GM19372 (cell line): Measurements from ENCODE around the gene ZNF598.

Experiments used
- ATAC-seq: cut with Tn5 transposase; IDR thresholded peaks from one replicate; pipeline ENCODE4 v1.9.1; 2021; ENCODE audit warnings: mild to moderate bottlenecking, low read depth, moderate library complexity; ENCODE audit not compliant: unreplicated experiment

The ZNF598 gene

DNA sequence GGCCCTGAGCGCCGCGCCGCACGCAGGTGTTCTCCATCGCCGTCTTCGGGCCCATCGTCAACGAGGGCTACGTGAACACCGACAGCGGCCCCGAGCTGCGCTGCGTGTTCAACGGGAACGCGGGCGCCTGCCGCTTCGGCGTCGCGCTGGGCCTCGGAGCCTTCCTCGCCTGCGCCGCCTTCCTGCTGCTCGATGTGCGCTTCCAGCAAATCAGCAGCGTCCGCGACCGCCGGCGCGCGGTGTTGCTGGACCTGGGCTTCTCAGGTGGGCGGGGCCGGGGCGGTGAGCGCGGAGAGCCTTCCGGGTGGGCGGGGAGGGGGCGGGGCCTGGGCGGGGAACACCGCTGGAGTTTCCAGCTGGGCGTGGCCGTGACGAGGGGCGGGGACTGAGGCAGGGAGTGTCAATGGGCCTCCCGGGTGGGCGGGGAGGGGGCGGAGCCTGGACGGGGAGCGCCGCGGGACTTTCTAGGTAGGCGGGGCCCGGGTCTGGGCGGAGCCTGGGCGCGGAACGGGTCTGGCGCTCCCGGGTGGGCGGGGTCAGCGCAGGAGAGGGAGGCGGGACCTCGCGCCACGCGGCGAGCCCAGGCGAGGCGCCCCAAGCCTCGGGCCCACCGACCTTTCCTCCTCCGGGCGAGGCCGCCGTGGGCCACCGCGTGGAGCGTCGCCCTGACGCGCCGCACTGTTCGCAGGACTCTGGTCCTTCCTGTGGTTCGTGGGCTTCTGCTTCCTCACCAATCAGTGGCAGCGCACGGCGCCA is 17.5 kb downstream of the ZNF598 start:
- peak; percentile 51 for ATAC-seq

- ATAC-seq: no peak
Measured at GRCh38 chr16:1991588-1991947, 18.1 kb downstream of the ZNF598 start.

DNA sequence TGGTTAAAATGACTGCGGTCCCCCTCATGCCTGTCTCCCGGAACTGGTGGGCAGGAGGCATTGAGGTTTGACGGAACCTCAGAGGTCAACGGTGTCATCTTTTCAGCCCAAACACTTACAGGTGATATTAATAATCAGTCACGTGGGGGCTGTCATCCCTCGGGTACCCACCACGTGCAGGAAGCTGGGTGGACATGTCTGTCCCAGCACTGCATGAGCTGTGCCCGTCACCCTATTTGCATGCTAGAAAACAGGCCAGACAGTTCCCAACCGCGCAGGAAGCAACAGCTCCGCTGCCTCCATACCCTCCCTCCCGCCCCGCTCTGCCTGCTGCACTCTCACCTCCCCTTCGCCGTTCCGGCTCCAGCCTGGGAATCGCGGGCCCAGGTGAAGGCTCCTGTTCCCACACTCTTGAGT is 18.5 kb downstream of the ZNF598 start:
- peak; percentile 32 for ATAC-seq

DNA sequence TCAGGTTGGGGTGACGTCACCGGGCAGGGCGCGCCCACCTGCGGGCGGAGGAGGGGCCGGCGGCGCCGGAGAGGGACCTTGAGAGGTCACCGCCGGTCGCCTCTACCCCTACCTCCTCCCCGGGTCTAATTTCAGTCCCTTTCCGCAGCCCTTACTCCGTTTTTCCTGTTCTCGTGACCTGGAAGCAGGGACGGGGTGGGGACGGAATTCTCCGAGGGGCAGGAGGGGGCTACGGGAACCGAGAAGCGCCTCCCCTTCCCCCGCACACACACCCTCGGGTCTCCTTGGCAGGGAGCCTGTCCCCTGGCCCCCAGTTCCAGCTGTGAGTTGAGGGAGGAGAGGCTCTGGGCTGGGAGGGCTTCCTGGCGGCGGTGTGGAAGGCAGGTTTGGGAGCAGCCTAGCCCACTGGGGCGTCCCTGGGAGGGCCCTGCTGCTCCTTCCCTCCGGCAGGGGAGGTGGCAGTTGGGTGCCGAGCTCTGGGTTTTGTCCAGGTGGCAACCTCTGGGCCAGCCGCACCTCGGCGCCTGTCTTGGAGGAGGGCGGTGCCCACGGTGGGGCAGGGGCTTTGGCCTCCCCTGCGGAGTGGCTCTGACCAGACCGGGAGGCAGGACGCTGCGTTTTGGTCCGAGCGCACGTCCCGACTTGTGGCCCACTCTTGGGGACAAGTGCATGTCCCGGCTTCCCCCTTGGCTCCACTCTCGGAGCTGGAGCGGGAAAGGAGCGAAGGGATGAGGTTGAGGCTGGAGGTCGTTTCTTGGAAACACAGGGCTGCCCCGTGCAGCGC is 19.1 kb downstream of the ZNF598 start:
- no peak for ATAC-seq

DNA sequence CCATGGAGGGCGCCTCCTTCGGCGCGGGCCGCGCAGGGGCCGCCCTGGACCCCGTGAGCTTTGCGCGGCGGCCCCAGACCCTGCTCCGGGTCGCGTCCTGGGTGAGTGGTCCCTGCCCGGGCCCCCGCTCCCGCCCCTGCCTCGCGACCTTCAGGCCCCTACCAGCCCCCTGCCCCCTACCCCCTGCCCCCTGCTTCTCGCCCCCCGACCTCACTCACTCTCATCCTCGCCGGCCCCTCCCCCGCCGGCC is 19.6 kb downstream of the ZNF598 start:
- no peak for ATAC-seq

DNA sequence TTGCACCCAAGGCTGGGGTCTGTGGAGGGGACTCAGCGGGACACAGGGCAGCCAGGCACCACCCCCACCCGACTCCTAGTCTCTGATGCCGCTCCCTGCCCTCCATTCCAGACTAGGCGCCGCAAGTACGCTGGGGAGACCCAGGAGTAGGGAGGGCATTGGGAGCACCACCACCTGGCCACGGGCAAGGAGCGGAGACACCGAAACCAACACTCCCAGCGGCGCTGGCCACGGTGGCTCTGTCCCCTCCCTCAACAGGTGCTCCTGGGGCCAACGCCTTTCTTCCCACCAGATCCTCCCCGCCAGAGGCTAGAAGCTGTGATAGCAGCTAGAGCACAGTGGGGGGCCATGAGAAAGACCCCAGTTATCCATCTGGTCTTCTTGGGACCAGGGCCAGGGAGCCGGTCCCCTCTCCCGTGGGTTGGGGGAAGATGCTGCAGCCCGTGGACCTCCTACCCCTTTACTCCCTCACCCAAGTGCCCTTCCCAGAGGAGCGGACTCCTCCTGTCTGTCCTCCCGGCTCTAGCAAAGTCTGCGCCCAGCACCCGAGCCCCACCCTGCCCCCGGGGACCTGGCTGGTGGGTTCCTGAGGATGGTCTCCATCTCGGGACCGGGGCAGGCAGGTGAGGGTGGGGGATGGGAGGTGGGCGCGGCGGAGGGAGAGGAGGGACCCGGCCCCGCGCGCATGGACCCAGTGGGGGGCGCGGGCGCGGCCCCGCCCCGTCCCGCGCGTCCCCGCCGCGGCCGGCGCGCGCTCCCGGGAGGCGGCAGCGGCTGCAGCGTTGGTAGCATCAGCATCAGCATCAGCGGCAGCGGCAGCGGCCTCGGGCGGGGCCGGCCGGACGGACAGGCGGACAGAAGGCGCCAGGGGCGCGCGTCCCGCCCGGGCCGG is 20.2 kb downstream of the ZNF598 start, which contains the start of gene SYNGR3:
Gene SYNGR3 (plus strand): TSS at position 762 of the 892 bp plus-strand sequence. CDS start 133 bp downstream, outside the sequence.
- ATAC-seq: no peak

- ATAC-seq: no peak
Measured at GRCh38 chr16:1987198-1987597, 22.4 kb downstream of the ZNF598 start.

DNA sequence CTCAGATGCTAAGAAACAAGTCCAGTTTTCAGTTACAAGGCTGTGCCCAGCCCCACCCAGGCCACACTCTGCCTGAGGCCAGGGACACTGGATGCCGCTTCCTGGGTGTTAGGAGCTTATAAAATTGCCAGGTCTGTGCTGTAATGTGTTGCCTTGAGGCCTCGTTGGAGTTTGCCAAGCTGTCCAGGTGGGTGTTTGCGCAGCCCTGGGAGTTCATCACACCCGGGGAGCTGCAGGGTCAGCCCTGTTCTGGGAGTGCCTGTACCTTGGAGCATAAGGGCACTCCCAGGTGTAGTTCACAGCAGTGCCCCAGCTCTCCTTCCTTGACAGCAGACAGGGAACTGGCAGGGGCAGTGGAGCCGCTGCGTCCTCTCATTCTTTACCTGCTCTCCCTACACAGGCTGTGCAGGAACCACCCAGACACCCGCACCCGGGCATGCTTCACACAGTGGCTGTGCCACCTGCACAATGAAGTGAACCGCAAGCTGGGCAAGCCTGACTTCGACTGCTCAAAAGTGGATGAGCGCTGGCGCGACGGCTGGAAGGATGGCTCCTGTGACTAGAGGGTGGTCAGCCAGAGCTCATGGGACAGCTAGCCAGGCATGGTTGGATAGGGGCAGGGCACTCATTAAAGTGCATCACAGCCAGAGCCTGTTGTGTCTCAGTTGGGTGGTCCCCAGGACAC is 24.0 kb downstream of the ZNF598 start:
- no peak for ATAC-seq

GRCh38 chr16:1984347-1985225 is 25.0 kb downstream of the ZNF598 start:
- ATAC-seq: no peak

DNA sequence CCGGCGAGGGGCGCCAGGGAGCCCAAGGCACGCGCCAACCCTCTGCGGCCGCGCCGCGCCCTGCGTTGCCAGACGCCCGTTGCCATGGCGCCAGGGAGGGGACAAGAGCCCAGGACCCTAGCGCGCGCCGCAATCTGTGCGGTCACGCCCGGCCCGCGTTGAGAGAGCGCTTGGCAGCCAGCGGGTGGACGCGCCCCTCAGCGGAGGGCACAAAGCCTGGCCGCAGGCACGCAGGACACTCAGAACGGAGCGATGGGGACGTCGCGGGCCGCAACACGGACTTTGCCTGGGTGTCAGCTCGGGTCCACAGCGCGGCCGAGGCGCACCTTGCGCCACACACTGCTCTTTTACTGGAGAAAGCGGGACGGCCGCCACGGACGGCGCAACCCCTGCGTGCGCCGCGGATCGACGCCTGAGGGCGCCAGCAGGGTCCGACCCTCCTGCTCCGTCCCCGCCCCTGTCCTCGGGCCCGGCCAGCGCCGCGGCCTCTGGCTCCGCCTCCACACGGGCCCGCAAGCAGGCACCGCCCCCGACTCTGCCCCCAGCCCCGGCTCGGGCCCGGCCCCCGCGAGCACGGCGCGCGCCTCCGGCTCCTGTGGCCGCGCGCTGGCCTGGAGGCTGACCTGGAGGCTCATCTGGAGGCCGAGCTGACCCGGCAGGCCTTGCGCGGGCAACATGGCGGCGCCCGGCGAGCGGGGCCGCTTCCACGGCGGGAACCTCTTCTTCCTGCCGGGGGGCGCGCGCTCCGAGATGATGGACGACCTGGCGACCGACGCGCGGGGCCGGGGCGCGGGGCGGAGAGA is 25.9 kb downstream of the ZNF598 start, which contains the start of gene GFER:
Gene GFER (plus strand): TSS at position 650 of the 803 bp plus-strand sequence. CDS start 26 bp downstream, at position 676.
- peak; percentile 85 for ATAC-seq

GRCh38 chr16:1982991-1983543 is 26.6 kb downstream of the ZNF598 start:
- ATAC-seq: no peak

DNA sequence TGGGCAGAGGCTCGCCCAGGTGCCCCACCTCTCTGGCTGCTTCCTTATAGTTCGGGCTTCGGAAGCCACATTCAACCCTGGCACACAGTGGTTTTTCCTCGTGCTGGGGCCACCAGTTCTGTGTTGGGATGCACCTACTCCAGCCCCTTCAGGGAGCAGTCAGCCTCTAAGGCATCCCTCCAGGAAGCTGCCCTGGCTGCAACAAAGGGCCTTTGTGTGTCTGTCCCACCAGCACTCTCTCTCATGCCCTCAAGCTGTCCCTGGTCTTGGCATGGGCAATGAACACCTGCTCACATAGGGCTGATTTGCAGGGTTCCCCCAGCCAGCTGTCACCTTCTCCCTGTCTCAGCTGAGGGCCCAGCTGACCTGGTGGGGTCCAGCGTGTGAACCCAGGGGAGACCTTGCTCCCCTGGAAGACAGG is 27.6 kb downstream of the ZNF598 start:
- no peak for ATAC-seq

DNA sequence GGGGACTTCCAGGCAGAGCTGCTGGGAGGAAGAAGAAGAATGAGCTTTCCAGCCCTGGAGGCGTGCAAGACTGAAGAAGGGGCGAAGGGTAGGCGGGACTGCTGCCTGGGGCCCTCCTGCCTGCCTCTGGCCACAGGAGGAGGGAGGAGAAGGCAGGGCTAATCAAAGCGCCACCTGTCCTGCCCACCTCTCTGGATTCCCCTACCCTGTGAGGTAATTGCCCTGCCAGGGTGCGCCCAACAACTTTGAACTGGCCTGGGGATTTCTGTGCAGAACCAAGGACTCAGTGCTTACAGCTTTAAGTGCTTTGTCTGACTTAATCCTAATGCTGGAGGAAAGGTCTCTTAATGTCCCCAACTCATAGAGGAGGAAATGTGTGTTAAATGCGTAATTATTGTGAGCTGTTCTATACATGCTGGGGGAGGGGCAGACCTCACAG is 28.2 kb downstream of the ZNF598 start, which contains the start of gene NOXO1:
Gene NOXO1 (minus strand): TSS at position 72 of the 439 bp plus-strand sequence. CDS start 290 bp downstream, outside the sequence.
- no peak for ATAC-seq

DNA sequence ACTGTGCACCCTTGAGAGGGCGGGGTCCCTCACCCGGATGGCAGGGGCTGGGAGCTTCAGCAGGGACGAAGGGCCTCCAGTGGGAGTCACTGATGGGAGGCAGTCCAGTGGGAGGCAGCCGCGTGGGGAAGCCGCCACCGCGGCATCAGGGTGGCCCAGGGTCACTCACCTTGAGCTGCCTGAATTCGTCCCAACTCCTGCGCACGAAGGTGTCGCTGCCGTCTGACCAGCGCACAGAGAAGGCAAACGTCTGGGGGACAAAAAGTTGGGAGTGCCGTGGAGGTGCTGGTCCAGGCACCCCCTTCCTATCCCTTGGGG is 28.9 kb downstream of the ZNF598 start:
- no peak for ATAC-seq

- ATAC-seq: no peak
Measured at GRCh38 chr16:1980030-1980769, 29.4 kb downstream of the ZNF598 start.

- no peak for ATAC-seq
Measured at GRCh38 chr16:1979271-1980029, 30.2 kb downstream of the ZNF598 start.
